ENCODE data around the gene COPS7B. TPM values are rescaled to one million over a fixed set of nuclear protein-coding genes. Genes with fewer than 3 reads are reported as not detected.

COPS7B gene
- 20.0 and 24.7 TPM in 2 replicates for total RNA-seq

GRCh38 chr2:231786177-231786916 lies at the start of gene COPS7B:
Gene COPS7B (plus strand): TSS chr2:231786445. CDS start chr2:231788571, 2,126 bp downstream.

DNA sequence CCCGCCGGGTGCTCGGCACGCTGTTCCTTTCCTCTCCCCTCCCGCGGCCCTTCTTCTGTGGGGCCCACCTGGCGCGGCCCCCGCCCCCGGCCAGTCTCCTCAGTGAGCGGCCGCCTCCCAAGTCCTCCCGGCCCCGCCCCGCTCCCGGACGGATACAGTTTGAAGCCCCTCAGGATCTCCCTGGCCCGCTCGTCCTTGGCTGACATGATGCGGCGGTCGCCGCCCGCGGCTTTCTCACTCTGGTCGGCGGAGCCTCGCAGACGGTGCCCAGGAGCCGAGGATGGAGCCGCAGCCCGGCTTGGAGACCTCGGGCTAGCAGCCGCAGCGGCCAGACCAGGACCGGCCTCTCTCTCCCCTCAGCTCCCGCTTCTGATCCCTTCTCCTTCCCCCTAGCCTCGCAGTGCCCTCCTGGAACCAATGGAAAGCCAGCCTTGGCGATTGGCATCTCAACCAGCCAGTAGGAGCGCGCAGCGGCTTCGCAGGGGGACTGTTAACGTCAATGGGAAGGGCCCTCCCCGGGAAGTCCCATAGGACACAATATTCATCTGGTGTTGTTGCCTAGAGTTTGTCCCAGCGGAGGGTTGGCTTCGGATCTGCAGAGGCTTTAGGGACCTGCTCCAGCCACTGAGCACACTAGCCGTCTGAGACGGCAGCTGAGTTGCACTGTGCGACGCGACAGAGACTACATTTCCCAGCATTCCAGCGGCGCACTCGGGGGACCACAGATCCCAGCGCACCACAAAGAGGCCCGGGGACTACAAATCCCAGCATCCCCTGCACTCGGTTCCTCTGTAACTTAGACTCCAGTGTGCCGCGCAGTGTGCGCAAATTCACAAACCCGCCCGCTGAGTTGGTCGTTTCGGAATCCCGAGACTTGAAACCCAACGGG lies 5.1 kb upstream of the COPS7B start, which contains the start of gene PDE6D:
Gene PDE6D, minus strand, starts transcription at position 374 of the 889 bp plus-strand sequence. Its CDS starts 168 bp downstream, at position 206.

Small RNAs within 50 kb of the gene (small RNA-seq; reads per million reads assigned to genes)
- not detected for gene AC073476.4

Other genes with a start within 250 kb of the COPS7B start
- not detected in 2 replicates for gene TEX44, start 193.6 kb upstream of the COPS7B start, total RNA-seq
- 378 and 448 TPM in 2 replicates for gene PTMA, start 77.9 kb upstream of the COPS7B start, total RNA-seq
- gene PDE6D, start 5.2 kb upstream of the COPS7B start, total RNA-seq = 7.1 and 13.8 TPM in 2 replicates
- gene NPPC, start 140.0 kb downstream of the COPS7B start, total RNA-seq = not detected in 2 replicates
- 26.3 and 27.0 TPM in 2 replicates for gene DIS3L2, start 175.3 kb downstream of the COPS7B start, total RNA-seq